SK-N-SH (cell line): ENCODE results near the gene ZMYM2. TPM values are rescaled to one million over a fixed set of nuclear protein-coding genes. Genes with fewer than 3 reads are reported as not detected.
A peak's percentile ranks its signal among the peaks of the same experiment; 100 is the strongest.

ENCODE experiments used
- CTCF ChIA-PET: fragments of 300-600, 350-600 bp; formaldehyde crosslinking; extraction: SDS; loops from one replicate; lab custom pipeline; 2021; lab: Yijun Ruan, JAX
- POLR2A ChIA-PET: fragments of 350-600 bp; sonication (Branson Sonifier 250); formaldehyde crosslinking; extraction: SDS; loops from one replicate; lab custom pipeline; 2020; ENCODE audit warnings: antibody characterized with exemption, inconsistent platforms; lab: Yijun Ruan, JAX
- DNase-seq: peaks from one replicate; pipeline ENCODE4 v3.0.0; 2012
- H2AFZ ChIP-seq: fragments of 200-600 bp; sonication (generic); 2 replicates; pipeline ENCODE4 v1.8.1; 2016; ENCODE audit warnings: antibody characterized with exemption, mild to moderate bottlenecking, low read depth
- H3F3A ChIP-seq: fragments of 200-600 bp; sonication (generic); replicated peaks from 2 replicates; pipeline ENCODE3; 2016; ENCODE audit warnings: antibody characterized with exemption, mild to moderate bottlenecking; ENCODE audit not compliant: insufficient read depth
- H3K27ac ChIP-seq, 2 experiments: fragments of 200-500 bp in 1 of 2; fragments of 200-600 bp in 1 of 2; sonication (Bioruptor generic) in 1 of 2; sonication (generic), shearing (Covaris generic) in 1 of 2; 2 replicates each; pipeline versions ENCODE4 v1.5.1 to v1.6.1; 2014 to 2016; ENCODE audit warnings: low read depth in 2 of 2, inconsistent platforms in 1 of 2, low read length in 1 of 2, mild to moderate bottlenecking in 1 of 2, mixed read lengths in 1 of 2
- H3K27me3 ChIP-seq: fragments of 200-600 bp; sonication (generic), shearing (Covaris generic); 2 replicates; pipeline ENCODE4 v1.6.1; 2016; ENCODE audit warnings: mixed run types; ENCODE audit not compliant: insufficient read depth
- H3K36me3 ChIP-seq, 2 experiments: fragments of 200-500 bp in 1 of 2; fragments of 200-600 bp in 1 of 2; sonication (Bioruptor generic) in 1 of 2; sonication (generic) in 1 of 2; replicated peaks in 1 of 2; 2 replicates each; pipeline versions ENCODE3 to v1.5.1; 2014 to 2016; ENCODE audit warnings: low read length in 1 of 2, mild to moderate bottlenecking in 1 of 2; ENCODE audit not compliant: insufficient read depth in 2 of 2, control insufficient read depth in 1 of 2
- H3K4me1 ChIP-seq, 2 experiments: fragments of 200-500 bp in 1 of 2; fragments of 200-600 bp in 1 of 2; sonication (Bioruptor generic) in 1 of 2; sonication (generic), shearing (Covaris generic) in 1 of 2; 2 replicates each; pipeline versions ENCODE4 v1.5.1 to v1.6.1; 2014 to 2016; ENCODE audit warnings: low read depth in 1 of 2, low read length in 1 of 2, mixed run types in 1 of 2; ENCODE audit not compliant: insufficient read depth in 2 of 2, control insufficient read depth in 1 of 2
- H3K4me2 ChIP-seq: fragments of 200-600 bp; sonication (generic), shearing (Covaris generic); 2 replicates; pipeline ENCODE4 v1.6.1; 2017; ENCODE audit warnings: mixed run types
- H3K4me3 ChIP-seq, 2 experiments: fragments of 200-500 bp in 1 of 2; fragments of 200-600 bp in 1 of 2; sonication (Bioruptor generic) in 1 of 2; sonication (generic), shearing (Covaris generic) in 1 of 2; 2 replicates each; pipeline versions ENCODE4 v1.5.1 to v1.8.1; 2014 to 2016; ENCODE audit warnings: low read depth in 2 of 2, inconsistent platforms in 1 of 2, low read length in 1 of 2, mild to moderate bottlenecking in 1 of 2, mixed read lengths in 1 of 2, moderate library complexity in 1 of 2
- H3K79me2 ChIP-seq: fragments of 200-600 bp; sonication (generic); 2 replicates; pipeline ENCODE4 v1.8.1; 2017; ENCODE audit warnings: mild to moderate bottlenecking; ENCODE audit not compliant: insufficient read depth
- H3K9ac ChIP-seq: fragments of 200-600 bp; sonication (generic); 2 replicates; pipeline ENCODE4 v1.6.1; 2017; ENCODE audit warnings: mixed run types
- H3K9me2 ChIP-seq: fragments of 200-600 bp; sonication (generic); 2 replicates; pipeline ENCODE4 v1.6.1; 2017; ENCODE audit warnings: mixed run types
- H3K9me3 ChIP-seq: fragments of 200-600 bp; sonication (generic); 2 replicates; pipeline ENCODE4 v1.6.1; 2017; ENCODE audit warnings: mixed run types, mild to moderate bottlenecking, moderate library complexity
- H4K20me1 ChIP-seq: fragments of 200-600 bp; sonication (generic); 2 replicates; pipeline ENCODE4 v1.6.1; 2017; ENCODE audit warnings: mild to moderate bottlenecking, mixed run types; ENCODE audit not compliant: insufficient read depth
- CHD2 ChIP-seq: fragments of 150-350 bp; IDR thresholded peaks from 2 replicates; pipeline ENCODE4 v1.6.1; 2018; ENCODE audit warnings: low read length; ENCODE audit not compliant: partially characterized antibody
- CTCF ChIP-seq: fragments of 200-600 bp; sonication (generic); IDR thresholded peaks from 2 replicates; pipeline ENCODE4 v1.6.1; 2017; ENCODE audit warnings: antibody characterized with exemption, mild to moderate bottlenecking, moderate library complexity
- FOXM1 ChIP-seq: IDR thresholded peaks from 2 replicates; pipeline ENCODE4 v1.4.0; 2012; ENCODE audit warnings: low read depth, mild to moderate bottlenecking
- GATA2 ChIP-seq: sonication (generic); formaldehyde crosslinking; IDR thresholded peaks from 2 replicates; pipeline ENCODE4 v1.5.0; 2020; ENCODE audit warnings: mild to moderate bottlenecking, missing genetic modification reagents
- IRF3 ChIP-seq: fragments of 150-350 bp; IDR thresholded peaks from 2 replicates; pipeline ENCODE4 v1.6.1; 2016; ENCODE audit warnings: mild to moderate bottlenecking, low read depth, low read length
- NFIC ChIP-seq: IDR thresholded peaks from 2 replicates; pipeline ENCODE4 v1.4.0; 2012; ENCODE audit warnings: borderline replicate concordance
- NRF1 ChIP-seq: IDR thresholded peaks from 2 replicates; pipeline ENCODE4 v1.6.1; 2012; ENCODE audit warnings: low read depth, mild to moderate bottlenecking, low read length
- RAD21 ChIP-seq: IDR thresholded peaks from 2 replicates; pipeline ENCODE4 v1.6.1; 2012; ENCODE audit warnings: mild to moderate bottlenecking, low read length
- REST ChIP-seq: IDR thresholded peaks from 2 replicates; pipeline ENCODE4 v1.6.1; 2012; ENCODE audit warnings: mild to moderate bottlenecking, low read depth, low read length, moderate library complexity
- SIN3A ChIP-seq: IDR thresholded peaks from 2 replicates; pipeline ENCODE4 v1.6.1; 2012; ENCODE audit warnings: low read depth, mild to moderate bottlenecking, low read length, moderate library complexity, borderline replicate concordance
- SMC3 ChIP-seq: IDR thresholded peaks from 2 replicates; pipeline ENCODE4 v1.6.1; 2012; ENCODE audit warnings: low read depth, low read length, improper control_type of control experiment
- TCF12 ChIP-seq: IDR thresholded peaks from 2 replicates; pipeline ENCODE4 v1.4.0; 2012
- WGBS: methylation state at CpG from one replicate; pipeline ENCODE4 v1.1.6; 2017; ENCODE audit warnings: low lambda C conversion rate; 5-methylcytosine and 5-hydroxymethylcytosine counted together
- polyA plus RNA-seq, 3 experiments: library from polyadenylated mRNA; depleted of rRNA; stranded (reverse); fragments of >200 nt; gene quantifications; 2 replicates each; pipeline ENCODE4 v1.2.3, GENCODE V29; 2012

ZMYM2 gene
- polyA plus RNA-seq, 1 of the 3 experiments (the other 2 are of a cell fraction), result 11.5 TPM

GRCh38 chr13:20090349-20090748, 131.8 kb downstream of the ZMYM2 start:
- no peak for DNase-seq
- no peak overlapping the region for H3K4me2 ChIP-seq
- H3K36me3 ChIP-seq, result peaks cover 38 to 46% of the 10 kb centered on the region in 2 experiments
- H3K4me1 ChIP-seq, result no peaks in the 10 kb centered on the region
- no peak overlapping the region for H3K9ac ChIP-seq
- POLR2A ChIA-PET, result no interaction called here
- H3K27me3 ChIP-seq, result no peaks in the 10 kb centered on the region
- H2AFZ ChIP-seq, result no peak overlapping the region
- H3K9me3 ChIP-seq, result no peaks in the 10 kb centered on the region
- H3K27ac ChIP-seq, result no peak overlapping the region
- CTCF ChIA-PET, result interaction anchor here (0.8 to 1.6 kb wide), 3 partner anchors 11 to 69 kb away, joined by 3 to 6 read pairs (median 5); no protein-coding TSS in a partner anchor
- 86% methylated on average over 1 of the region's 1 CpG for WGBS
- no peaks in the 10 kb centered on the region for H3K9me2 ChIP-seq
- TF ChIP-seq RAD21, result 0 out of 2 replicates have a peak, but pooled peaks have one; percentile 26
- peak; percentile 33; the same call in 1 of the 2 replicates for TF ChIP-seq CTCF
- no peak for TF ChIP-seq IRF3
- TF ChIP-seq SIN3A, result no peak
- no peaks in the 10 kb centered on the region for H3K79me2 ChIP-seq
- H3F3A ChIP-seq, result no peaks in the 10 kb centered on the region
- no peak overlapping the region for H3K4me3 ChIP-seq
- H4K20me1 ChIP-seq, result no peaks in the 10 kb centered on the region

- H3K27me3 ChIP-seq, result no peaks in the 10 kb centered on the region
- no peaks in the 10 kb centered on the region for H3K9me2 ChIP-seq
- DNase-seq, result no peak
- no peaks in the 10 kb centered on the region; a peak in 1 of 4 replicates for H3K4me1 ChIP-seq
- ChIA-PET POLR2A (no interaction called here), CTCF (interaction anchor here (1.2 kb wide), 1 partner anchor 89 kb away, joined by 3 read pairs; no protein-coding TSS in a partner anchor)
- TF ChIP-seq RAD21 (no peak), TCF12 (no peak), FOXM1 (no peak), GATA2 (CRISPR knock-in tag) (no peak), NFIC (no peak), NRF1 (no peak), SMC3 (no peak), CHD2 (no peak), REST (no peak), SIN3A (no peak)
- no peaks in the 10 kb centered on the region for H3K79me2 ChIP-seq
- H3K9ac ChIP-seq, result no peak overlapping the region
- H3K4me3 ChIP-seq, result no peak overlapping the region
- H4K20me1 ChIP-seq, result no peaks in the 10 kb centered on the region
- no peak overlapping the region for H3K27ac ChIP-seq
- no peak overlapping the region for H3K4me2 ChIP-seq
- peaks cover 11 to 13% of the 10 kb centered on the region in 2 experiments for H3K36me3 ChIP-seq
- H3F3A ChIP-seq, result no peaks in the 10 kb centered on the region
- WGBS, result 88% methylated on average over 6 of the region's 6 CpGs
- H2AFZ ChIP-seq, result no peak overlapping the region
- H3K9me3 ChIP-seq, result no peaks in the 10 kb centered on the region
Measured at GRCh38 chr13:20093951-20094350, 135.4 kb downstream of the ZMYM2 start.
